Measurements from ENCODE around the gene SLC22A14. TPM values are rescaled to one million over a fixed set of nuclear protein-coding genes. Genes with fewer than 3 reads are reported as not detected.
"Not testable (repeated sequence)": the region's sequence is repeated elsewhere in the genome, so short reads cannot be mapped to it uniquely, and the experiment has no call there.

SLC22A14 gene
- not detected for total RNA-seq

- CTCF ChIA-PET = no interaction called here
- Mint-ChIP-seq H3K4me1 (no peaks in the 10 kb centered on the region), H3K36me3 (no peaks in the 10 kb centered on the region)
Measured at GRCh38 chr3:38281895-38282686, at the start of gene SLC22A14. Gene SLC22A14 (plus strand): TSS chr3:38282294. CDS start chr3:38306027, 23,733 bp downstream.

GRCh38 chr3:38232701-38233100 lies 49.4 kb upstream of the SLC22A14 start:
- CTCF ChIA-PET = no interaction called here
- no peak for DNase-seq
- peaks cover 1% of the 10 kb centered on the region for H3K4me1 Mint-ChIP-seq
- ATAC-seq = no peak
- peaks cover 4% of the 10 kb centered on the region for H3K9me3 Mint-ChIP-seq (ENCODE audit: low read depth)
- no peak overlapping the region for H3K27ac Mint-ChIP-seq
- H3K4me3 Mint-ChIP-seq = no peak overlapping the region
- peaks cover 71% of the 10 kb centered on the region for H3K36me3 Mint-ChIP-seq
- H3K27me3 Mint-ChIP-seq = no peaks in the 10 kb centered on the region

More at GRCh38 chr3:38281895-38282686, at the start of gene SLC22A14:
- H3K9me3 Mint-ChIP-seq (ENCODE audit: low read depth) = no peaks in the 10 kb centered on the region
- ATAC-seq (no peak), DNase-seq (no peak)
- H3K27ac Mint-ChIP-seq = no peak within 1 kb of the TSS
- H3K27me3 Mint-ChIP-seq = no peaks in the 10 kb centered on the region
- no peak within 1 kb of the TSS for H3K4me3 Mint-ChIP-seq

- no peak for ATAC-seq
- DNase-seq = no peak
- Mint-ChIP-seq H3K36me3 (peaks cover 80% of the 10 kb centered on the region), H3K4me3 (no peak overlapping the region), H3K27me3 (no peaks in the 10 kb centered on the region), H3K4me1 (peaks cover 1% of the 10 kb centered on the region), H3K9me3 (ENCODE audit: low read depth) (peaks cover 10% of the 10 kb centered on the region), H3K27ac (no peak overlapping the region)
- CTCF ChIA-PET = no interaction called here
Measured at GRCh38 chr3:38235466-38235865, 46.6 kb upstream of the SLC22A14 start.

GRCh38 chr3:38238416-38239008 lies 43.6 kb upstream of the SLC22A14 start:
- no peak overlapping the region for H3K27ac Mint-ChIP-seq
- H3K36me3 Mint-ChIP-seq = peaks cover 68% of the 10 kb centered on the region
- H3K9me3 Mint-ChIP-seq (ENCODE audit: low read depth) = peaks cover 10% of the 10 kb centered on the region
- H3K27me3 Mint-ChIP-seq = no peaks in the 10 kb centered on the region
- peaks cover 7% of the 10 kb centered on the region for H3K4me1 Mint-ChIP-seq
- CTCF ChIA-PET = interaction anchor here (1.4 kb wide), 1 partner anchor 12 kb away, joined by 3 read pairs; no protein-coding TSS in a partner anchor
- ATAC-seq = no peak
- no peak for DNase-seq
- H3K4me3 Mint-ChIP-seq = no peak overlapping the region

- not testable (repeated sequence) for ATAC-seq; H3K27ac Mint-ChIP-seq; H3K27me3 Mint-ChIP-seq; DNase-seq; H3K9me3 Mint-ChIP-seq (ENCODE audit: low read depth); H3K4me3 Mint-ChIP-seq
- Mint-ChIP-seq H3K36me3 (peaks cover 51% of the 10 kb centered on the region), H3K4me1 (peaks cover 11% of the 10 kb centered on the region)
- CTCF ChIA-PET = interaction anchor here (1.1 kb wide), 1 partner anchor 106 kb away, joined by 3 read pairs; the partner anchor contains the start of gene ACAA1
Measured at GRCh38 chr3:38242812-38243211, 39.3 kb upstream of the SLC22A14 start.

GRCh38 chr3:38245930-38246329 lies 36.2 kb upstream of the SLC22A14 start:
- Mint-ChIP-seq H3K36me3 (peaks cover 27% of the 10 kb centered on the region), H3K27me3 (no peaks in the 10 kb centered on the region), H3K9me3 (ENCODE audit: low read depth) (no peaks in the 10 kb centered on the region), H3K27ac (no peak overlapping the region), H3K4me3 (no peak overlapping the region), H3K4me1 (peaks cover 12% of the 10 kb centered on the region)
- DNase-seq (no peak), ATAC-seq (no peak)
- CTCF ChIA-PET = no interaction called here

- Mint-ChIP-seq H3K27ac (no peak overlapping the region), H3K4me1 (peaks cover 11% of the 10 kb centered on the region)
- no peak for ATAC-seq
Measured at GRCh38 chr3:38247366-38248035, 34.6 kb upstream of the SLC22A14 start.

GRCh38 chr3:38250198-38250597 lies 31.9 kb upstream of the SLC22A14 start:
- Mint-ChIP-seq H3K4me3 (no peak overlapping the region), H3K27ac (no peak overlapping the region), H3K9me3 (ENCODE audit: low read depth) (no peaks in the 10 kb centered on the region), H3K36me3 (peaks cover 48% of the 10 kb centered on the region), H3K4me1 (peaks cover 23% of the 10 kb centered on the region), H3K27me3 (no peaks in the 10 kb centered on the region)
- CTCF ChIA-PET = interaction anchor here (0.6 to 1.2 kb wide), 2 partner anchors 10 to 133 kb away, joined by 3 read pairs; no protein-coding TSS in a partner anchor
- DNase-seq (no peak), ATAC-seq (no peak)

More at GRCh38 chr3:38247366-38248035, 34.6 kb upstream of the SLC22A14 start:
- no peak overlapping the region for H3K4me3 Mint-ChIP-seq
- no peaks in the 10 kb centered on the region for H3K9me3 Mint-ChIP-seq (ENCODE audit: low read depth)
- CTCF ChIA-PET = interaction anchor here (1.1 kb wide), 1 partner anchor 42 kb away, joined by 4 read pairs; no protein-coding TSS in a partner anchor
- no peak for DNase-seq
- H3K27me3 Mint-ChIP-seq = no peaks in the 10 kb centered on the region
- peaks cover 32% of the 10 kb centered on the region for H3K36me3 Mint-ChIP-seq

GRCh38 chr3:38251197-38251596 lies 30.9 kb upstream of the SLC22A14 start:
- no peak for ATAC-seq
- Mint-ChIP-seq H3K4me1 (peaks cover 29% of the 10 kb centered on the region), H3K27ac (no peak overlapping the region), H3K27me3 (no peaks in the 10 kb centered on the region), H3K4me3 (no peak overlapping the region), H3K9me3 (ENCODE audit: low read depth) (no peaks in the 10 kb centered on the region), H3K36me3 (peaks cover 53% of the 10 kb centered on the region)
- DNase-seq = no peak
- CTCF ChIA-PET = interaction anchor here (1.1 to 1.2 kb wide), 2 partner anchors 14 to 134 kb away, joined by 3 read pairs; no protein-coding TSS in a partner anchor

- Mint-ChIP-seq H3K27ac (no peak overlapping the region), H3K4me1 (peaks cover 41% of the 10 kb centered on the region), H3K4me3 (no peak overlapping the region), H3K9me3 (ENCODE audit: low read depth) (no peaks in the 10 kb centered on the region), H3K27me3 (no peaks in the 10 kb centered on the region), H3K36me3 (peaks cover 47% of the 10 kb centered on the region)
- no peak for ATAC-seq
- no peak for DNase-seq
- CTCF ChIA-PET = no interaction called here
Measured at GRCh38 chr3:38253704-38254103, 28.4 kb upstream of the SLC22A14 start.

- H3K4me1 Mint-ChIP-seq = peaks cover 46% of the 10 kb centered on the region
- CTCF ChIA-PET = no interaction called here
- DNase-seq = no peak
- H3K9me3 Mint-ChIP-seq (ENCODE audit: low read depth) = no peaks in the 10 kb centered on the region
- H3K27ac Mint-ChIP-seq = no peak overlapping the region
- ATAC-seq = peak; percentile 20
- no peaks in the 10 kb centered on the region for H3K27me3 Mint-ChIP-seq
- no peak overlapping the region for H3K4me3 Mint-ChIP-seq
- H3K36me3 Mint-ChIP-seq = peaks cover 50% of the 10 kb centered on the region
Measured at GRCh38 chr3:38254872-38255271, 27.2 kb upstream of the SLC22A14 start.

- CTCF ChIA-PET = interaction anchor here (2.6 kb wide), 1 partner anchor 90 kb away, joined by 6 read pairs; the partner anchor contains the start of gene OXSR1
- ATAC-seq = no peak
- Mint-ChIP-seq H3K4me1 (peaks cover 51% of the 10 kb centered on the region), H3K27ac (no peak overlapping the region), H3K4me3 (no peak overlapping the region), H3K36me3 (peaks cover 54% of the 10 kb centered on the region), H3K27me3 (no peaks in the 10 kb centered on the region), H3K9me3 (ENCODE audit: low read depth) (no peaks in the 10 kb centered on the region)
- DNase-seq = no peak
Measured at GRCh38 chr3:38255627-38256026, 26.5 kb upstream of the SLC22A14 start.

GRCh38 chr3:38257583-38257982 lies 24.5 kb upstream of the SLC22A14 start:
- peak; percentile 47 for ATAC-seq
- Mint-ChIP-seq H3K4me3 (no peak overlapping the region), H3K9me3 (ENCODE audit: low read depth) (no peaks in the 10 kb centered on the region), H3K36me3 (peaks cover 47% of the 10 kb centered on the region), H3K27me3 (no peaks in the 10 kb centered on the region), H3K27ac (no peak overlapping the region), H3K4me1 (peaks cover 51% of the 10 kb centered on the region)
- DNase-seq = no peak
- CTCF ChIA-PET = interaction anchor here (2.6 kb wide), 1 partner anchor 92 kb away, joined by 6 read pairs; the partner anchor contains the start of gene OXSR1

Data from activated CD8-positive, alpha-beta memory T cell treated with anti-CD3 and anti-CD28 coated beads, Interleukin-2, amount 10 ng/mL, durations not matched to agents 7 days and 5 days (primary cell).